HG03066 (cell line): ENCODE measurements around the gene WFS1.

Source experiments
- ATAC-seq: cut with Tn5 transposase; IDR thresholded peaks from one replicate; pipeline ENCODE4 v1.9.1; 2021; ENCODE audit warnings: low read depth; ENCODE audit not compliant: unreplicated experiment

WFS1 gene

DNA sequence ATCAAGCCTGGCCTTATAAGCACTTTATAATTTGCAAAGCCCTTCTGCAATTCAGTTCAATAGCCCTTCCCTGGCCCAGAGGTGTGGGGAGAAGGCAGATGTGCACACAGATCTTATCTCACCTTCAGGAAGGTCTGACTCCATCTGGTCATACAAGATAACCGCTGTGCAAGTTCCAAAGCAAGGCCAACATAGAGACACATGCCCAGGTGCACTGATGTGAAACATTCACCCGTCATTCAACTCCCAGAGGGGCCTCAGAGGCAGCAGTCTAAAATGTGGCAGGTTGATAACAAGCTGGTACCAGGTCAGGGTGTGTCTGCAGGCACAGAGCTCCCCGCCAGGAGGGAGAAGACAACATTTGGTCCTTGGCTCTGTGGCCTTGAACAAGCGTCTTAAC, 10.9 kb upstream of the WFS1 start:
- no peak for ATAC-seq

DNA sequence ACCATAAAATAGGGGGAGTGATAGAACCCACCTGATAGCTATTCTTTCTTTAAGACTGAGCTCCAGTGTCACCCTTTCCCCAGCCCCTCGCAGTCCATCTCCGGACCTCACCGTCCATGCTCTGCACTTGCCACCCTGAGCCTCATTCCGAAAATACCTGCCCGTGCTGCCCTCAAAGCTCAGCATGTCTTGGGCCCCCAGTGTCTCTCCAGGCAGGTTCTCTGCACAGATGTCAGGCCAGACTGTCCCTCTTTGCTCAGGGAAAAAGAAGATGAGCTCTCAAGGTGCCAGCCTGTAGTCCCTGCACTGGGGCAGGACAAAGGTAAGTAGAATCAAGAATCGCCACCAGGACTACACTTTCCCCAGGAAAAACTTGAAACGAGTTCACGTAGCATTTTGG, 9.8 kb upstream of the WFS1 start:
- ATAC-seq: no peak

DNA sequence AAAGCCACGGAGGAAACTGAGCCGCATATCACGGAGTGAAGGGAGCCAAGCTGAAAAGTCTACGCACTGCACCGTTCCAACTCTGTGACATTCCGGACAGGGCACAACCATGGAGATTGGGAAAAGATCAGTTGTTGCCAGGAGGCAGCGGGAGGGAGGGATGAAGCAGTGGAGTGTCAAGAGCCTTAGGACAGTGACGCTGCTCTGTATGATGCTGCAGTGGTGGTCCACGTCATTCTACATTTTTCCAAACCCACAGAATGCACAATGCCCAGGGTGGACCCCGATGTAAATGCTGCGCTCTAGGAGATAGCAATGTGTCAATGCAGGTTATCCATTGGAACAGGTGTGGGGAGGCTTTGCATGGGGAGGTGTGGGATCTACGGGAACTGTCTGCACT, 7.5 kb upstream of the WFS1 start:
- no peak for ATAC-seq

DNA sequence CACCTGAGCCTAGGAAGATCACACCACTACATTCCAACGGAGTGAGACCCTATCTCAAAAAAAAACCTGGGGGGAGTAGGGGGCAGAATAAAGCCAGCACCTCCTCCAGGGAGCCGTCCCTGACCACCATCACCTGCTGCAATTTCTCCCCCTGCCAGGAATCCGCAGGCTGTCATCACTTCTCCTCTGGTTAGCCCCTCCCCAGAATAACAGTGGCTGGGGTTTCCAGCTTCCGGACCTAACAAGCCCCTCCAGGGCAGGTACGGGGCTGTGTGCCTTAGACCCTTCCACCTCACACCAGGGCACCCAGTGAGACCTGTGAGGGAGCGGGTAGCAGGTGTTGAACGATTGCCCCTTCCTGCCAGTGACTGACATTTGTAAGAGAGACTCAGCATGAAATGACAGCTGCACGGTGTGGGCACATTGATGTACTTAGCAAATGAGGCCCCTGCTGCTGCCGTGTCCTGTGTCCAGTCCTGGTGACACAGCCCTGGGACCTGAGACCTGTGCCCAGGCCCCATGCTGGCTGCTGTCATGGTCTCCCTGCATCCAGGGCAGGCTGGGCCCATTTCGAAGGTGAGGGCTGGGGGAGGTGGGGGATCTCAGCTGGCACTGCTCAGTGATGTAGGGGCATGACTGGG, 6.7 kb upstream of the WFS1 start:
- no peak for ATAC-seq

DNA sequence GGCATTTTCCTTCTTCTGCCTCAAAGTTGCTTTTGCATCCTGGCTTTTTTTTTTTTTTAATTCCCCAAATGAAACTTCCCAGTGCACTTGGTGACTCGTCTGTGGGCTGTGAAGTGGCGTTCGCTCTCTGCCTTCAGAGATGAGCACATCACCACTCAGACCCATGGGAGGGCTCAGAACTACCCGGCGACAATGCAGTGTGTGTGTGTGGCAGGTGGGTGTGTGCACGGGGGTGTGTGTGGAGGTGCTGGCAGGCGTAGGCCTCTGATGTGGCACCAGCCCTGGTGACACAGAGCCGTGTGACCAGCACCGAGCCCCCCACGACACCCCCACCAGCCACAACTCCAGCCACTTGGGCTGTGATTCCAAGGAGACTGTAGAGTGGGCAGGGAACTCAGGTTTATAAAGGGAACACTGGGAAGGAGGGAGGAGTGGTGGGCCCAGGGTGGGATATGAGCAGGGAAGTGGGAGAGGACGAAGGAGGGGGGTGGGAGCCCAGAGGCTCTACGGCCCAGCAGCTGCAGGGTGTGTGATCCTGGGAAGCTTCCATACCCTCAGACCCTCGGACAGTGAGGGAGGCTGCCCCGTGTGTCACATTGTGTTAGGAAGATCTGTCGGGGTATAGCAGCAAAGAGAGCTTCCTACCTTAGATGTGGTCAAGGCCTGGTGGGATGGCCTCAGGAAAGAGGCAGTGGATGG, 6.0 kb upstream of the WFS1 start:
- no peak for ATAC-seq

DNA sequence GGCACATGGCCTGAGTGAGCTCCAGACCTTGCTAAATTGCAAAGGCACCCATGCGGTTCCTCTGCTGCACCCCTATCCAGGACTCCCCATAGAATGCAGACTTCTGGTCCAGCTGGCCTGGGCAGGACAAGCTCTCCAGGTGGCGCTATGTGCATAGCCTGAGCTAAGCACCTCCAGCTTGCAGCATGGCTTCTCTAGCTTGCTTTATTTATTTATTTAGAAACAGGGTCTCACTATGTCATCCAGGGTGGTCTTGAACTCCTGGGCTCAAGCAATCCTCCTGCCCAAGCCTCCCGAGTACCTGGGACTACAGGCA, 5.5 kb upstream of the WFS1 start:
- no peak for ATAC-seq

DNA sequence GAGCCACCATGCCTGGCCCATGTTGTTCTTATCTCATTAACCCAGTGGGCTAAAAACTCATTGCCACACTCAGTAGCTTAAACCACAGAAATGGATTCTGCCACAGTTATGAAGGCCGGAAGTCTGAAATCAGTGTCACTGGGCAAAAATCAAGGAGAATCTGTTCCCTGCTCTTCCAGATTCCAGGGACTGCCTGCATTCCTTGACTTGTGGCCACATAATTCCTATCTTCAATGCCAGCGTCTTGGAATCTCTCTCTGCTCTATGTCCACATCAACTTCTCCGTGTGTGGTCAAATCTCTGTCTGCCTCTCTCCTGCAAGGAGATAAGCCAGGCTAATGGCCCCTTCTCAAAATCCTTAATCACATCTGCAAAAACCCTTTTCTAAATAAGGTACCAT, 4.1 kb upstream of the WFS1 start:
- no peak for ATAC-seq

DNA sequence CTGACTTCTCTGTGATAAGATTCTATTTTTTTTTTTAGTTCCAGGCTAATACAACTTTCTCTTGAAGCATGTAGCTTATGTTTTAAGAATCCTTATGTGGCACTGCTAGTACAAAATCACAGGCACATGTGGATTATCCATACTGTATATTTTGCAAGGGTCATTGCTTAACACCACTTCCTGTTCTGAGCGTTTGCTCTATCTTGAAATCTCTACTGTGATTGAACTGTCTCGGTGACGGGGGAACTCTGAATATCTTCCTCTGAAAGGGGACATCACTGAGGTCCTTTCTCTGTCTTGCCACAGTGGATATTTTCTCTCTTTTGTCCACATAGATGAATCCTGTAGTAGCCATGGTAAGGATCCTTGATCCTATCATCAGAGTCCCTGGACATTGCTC, 2.1 kb upstream of the WFS1 start:
- no peak for ATAC-seq

DNA sequence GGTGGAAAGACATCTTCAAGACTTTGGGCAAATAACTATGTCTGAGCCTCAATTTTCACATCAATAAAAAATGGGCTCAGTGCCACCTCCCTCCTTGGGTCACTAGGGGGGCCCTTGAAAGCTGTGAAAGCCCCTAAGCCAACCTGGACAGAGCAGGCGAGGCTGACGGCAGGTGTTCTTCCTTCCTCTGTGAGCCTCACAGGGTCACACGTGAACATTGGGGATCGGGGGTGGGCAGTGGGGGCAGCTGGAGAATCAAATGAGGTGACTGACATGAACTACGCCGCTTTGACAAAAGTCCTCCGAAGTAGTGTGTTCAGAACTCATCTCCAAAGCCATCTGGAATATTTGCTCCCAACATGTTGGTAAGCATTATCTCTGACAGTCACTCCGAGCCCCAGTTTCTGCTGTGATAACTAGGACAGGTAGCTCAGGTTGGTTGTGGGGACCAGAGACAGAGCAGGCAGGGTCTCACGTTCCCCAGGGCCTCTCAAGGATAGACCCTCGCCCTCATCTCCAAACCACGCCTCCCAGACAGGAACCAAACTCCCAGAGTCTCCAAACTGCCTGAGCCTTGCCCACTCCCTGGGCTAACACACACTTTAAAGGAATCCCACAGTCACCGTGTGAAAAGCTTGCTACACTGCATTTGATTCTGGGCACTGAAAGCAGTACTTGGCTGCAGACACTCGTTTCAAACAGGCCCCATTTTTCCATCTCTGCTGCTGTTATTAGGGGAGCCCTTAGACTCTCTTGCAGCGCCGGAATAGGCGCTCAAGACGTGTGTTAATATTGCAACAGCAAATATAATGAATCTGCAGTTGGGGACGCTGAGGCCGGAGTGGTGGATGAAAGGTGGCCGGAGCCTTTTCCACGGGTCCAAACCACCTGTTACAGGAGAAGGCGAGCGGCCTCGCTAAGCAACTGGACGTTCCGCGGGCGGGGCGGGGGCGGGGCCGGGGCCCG, 717 bp upstream of the WFS1 start:
- peak; percentile 5 for ATAC-seq

DNA sequence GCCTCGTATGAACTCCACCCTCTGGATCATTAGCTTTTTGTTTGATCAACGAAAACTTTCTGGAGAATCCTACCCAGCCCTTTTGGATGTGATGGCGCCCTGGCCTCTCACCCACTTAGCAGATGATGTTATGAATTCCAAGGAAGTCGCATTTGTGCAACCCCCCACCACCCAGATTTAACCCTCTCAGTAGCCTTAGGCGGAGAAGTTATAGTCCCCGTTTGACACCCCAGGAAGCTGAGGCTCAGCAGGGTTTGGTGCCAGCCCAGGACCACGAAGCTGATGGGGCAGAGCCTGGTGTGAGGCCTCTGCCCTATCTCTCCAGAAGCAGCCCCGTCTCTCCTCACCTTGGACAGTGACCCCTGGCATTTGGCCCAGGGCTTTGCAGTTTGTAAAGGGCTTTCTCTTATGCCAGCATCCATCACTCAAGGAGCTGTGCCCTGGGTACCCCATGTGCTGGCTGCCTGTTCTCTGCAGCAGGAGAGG, 1.0 kb downstream of the WFS1 start:
- no peak for ATAC-seq

DNA sequence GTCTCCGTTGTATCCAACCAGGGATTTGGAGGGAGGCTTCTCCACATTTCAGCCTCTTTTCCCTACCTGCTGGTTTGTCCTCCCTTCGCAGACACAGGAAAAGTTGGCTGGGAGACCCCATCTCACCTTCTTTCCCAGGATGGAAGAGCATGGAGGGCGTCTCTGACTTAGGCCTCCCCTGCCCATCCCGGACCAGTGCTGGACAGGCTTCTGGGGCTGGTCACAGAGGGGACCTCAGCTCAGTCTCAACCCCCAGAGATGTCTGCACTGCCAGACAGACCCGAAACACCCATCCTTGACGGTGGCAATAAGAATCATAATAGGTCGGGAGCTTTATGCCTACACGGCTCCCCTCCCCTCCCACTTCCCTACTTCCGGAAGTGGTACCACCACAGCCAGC, 1.6 kb downstream of the WFS1 start:
- ATAC-seq: no peak

DNA sequence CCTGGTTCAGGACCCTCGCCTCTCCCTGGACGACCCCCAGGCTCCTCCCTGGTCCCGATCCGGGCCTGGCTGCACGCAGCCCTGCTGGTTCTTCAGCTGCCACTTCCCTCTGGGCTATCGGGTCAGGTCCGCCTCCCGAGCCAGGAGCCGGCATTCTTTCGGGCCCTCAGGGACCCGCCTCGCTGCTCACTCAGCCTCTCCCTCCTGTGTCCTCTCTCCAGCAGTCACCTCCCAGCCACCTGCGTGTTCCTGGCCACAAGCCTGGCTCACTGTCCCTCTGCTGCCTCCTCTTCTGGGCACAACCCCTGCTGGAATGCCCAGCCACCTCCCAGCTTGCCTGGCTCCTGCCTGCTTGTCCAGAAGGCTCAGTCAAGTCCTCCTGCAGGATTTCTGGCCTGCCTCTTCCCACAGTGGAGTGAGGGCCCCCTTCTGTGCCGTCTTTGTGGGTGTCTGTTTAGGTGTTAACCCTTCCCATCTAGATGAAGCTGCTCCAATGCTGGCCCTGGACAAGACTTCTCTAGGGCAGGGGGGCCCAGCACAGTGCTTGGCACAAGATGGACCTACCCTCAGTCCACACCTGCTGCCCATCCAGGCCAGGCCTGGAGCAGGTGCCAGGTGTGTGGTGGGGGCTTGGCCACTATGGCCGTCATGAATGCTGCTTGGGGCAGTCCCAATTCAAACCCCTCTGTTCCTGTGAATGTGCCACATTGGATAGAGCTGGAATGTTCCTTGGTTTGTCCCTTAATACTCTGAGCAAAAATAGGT, 2.2 kb downstream of the WFS1 start:
- ATAC-seq: no peak

DNA sequence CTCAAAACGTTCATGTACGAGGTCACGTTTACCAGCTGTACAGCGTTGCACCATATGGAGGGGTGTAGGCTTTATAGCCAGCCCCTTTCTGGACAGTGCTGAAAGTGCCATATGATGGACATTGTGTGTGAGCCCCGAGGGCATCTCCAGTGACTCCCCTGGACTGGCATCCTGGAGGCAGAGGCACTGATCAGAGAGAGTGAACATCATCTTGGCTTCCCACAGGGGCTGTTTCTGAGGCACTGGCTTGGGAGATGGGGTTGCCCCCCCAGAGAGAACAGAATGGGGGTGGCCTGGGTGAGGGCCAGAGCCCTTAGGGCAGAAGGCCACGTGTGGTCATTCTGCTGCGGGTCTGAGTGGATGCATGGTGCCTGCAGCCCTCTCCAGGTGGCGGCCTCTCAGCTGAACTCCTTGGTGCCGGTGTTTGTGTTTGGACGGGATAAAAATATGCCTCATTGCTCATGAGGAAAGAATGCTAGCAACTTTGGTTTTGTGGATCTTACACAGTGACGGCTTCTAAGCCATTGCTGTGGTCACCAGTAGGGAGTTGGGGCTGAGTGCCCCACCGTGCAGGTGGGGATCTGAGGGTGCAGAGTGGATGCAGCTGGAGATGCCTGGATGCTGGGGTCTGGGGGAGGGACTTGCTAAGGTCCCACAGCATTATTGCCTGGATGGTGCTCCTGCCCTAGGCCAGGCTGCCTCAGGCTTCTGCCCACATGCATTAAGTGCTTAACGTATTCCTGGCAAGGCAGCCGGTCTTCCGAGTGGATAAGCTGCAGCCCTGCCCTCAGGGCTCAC, 3.4 kb downstream of the WFS1 start:
- ATAC-seq: no peak

DNA sequence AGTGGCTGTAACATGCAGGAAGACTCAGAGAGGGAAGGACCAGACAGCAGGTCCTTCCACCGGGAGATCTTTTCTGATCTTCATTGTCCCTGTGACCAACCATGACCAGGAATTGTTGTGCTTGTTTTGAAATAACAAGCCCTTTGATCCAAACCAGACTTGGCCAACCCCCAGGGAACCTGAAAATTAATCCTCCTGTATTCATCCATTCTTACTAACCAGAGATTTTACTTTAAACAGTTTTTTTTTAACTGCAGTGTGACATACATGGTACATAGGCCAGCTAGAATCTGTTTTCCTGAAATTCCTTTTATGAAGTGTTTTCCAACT, 4.0 kb downstream of the WFS1 start:
- no peak for ATAC-seq

DNA sequence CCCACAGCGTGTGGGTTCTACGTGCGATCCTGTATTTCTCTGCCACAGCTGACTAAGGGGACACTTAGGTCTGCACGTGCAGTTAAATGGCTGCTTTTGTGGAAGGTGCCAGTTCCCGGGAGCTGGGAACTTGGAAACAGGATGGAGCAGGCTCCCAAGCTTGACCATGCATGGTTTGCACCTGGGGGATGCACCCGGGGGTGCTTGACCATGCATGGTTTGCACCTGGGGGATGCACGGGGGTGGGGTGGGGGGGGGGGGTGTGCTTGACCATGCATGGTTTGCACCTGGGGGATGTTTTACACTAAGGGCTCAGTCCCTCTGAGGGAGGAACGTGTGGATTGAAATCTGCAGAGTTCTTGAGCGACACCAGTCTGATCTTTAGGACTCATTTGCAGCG, 5.7 kb downstream of the WFS1 start:
- no peak for ATAC-seq

DNA sequence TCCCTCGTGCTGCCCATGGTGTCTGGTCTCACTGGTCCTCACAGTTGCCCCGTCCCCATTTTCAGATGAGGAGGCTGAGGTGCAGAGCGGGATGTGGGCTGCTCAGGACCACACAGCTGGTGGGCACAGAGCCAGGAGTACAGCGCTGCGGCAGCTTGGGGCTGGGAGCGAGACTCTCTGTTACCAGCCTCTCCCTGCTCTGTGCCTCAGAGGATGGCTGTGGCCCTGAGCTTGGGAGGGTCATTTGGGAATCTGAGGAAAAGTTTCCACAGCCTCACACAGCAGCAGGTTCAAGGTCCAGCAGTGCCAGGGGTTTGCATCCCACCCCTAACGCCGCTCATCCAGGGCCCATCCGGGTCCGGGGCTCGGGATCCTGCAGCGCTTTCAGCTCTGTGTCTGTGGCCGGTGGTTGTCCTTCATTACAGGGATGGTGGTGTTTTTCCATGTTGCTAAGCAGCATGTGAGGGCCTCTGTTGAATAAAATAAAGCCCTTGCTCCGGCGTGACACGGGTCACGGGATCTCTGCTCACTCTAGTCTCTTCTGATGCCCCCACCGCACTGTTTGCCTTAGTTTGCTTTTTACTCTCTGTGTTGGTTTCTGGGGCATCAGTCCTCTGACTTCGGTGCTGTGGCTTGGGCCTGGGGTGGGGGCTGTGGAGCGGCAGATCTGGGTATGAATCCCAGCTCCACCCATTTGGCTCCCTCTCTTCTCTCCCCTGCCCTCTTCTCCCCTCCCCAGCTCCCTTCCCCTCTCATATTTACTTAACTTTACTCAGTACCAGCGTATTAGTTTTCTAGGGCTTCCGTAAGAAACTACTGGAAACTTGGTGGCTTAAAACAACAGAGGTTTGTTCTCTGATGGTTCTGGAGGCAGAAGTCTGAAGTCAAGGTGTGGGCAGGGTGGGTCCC, 6.5 kb downstream of the WFS1 start:
- ATAC-seq: no peak

DNA sequence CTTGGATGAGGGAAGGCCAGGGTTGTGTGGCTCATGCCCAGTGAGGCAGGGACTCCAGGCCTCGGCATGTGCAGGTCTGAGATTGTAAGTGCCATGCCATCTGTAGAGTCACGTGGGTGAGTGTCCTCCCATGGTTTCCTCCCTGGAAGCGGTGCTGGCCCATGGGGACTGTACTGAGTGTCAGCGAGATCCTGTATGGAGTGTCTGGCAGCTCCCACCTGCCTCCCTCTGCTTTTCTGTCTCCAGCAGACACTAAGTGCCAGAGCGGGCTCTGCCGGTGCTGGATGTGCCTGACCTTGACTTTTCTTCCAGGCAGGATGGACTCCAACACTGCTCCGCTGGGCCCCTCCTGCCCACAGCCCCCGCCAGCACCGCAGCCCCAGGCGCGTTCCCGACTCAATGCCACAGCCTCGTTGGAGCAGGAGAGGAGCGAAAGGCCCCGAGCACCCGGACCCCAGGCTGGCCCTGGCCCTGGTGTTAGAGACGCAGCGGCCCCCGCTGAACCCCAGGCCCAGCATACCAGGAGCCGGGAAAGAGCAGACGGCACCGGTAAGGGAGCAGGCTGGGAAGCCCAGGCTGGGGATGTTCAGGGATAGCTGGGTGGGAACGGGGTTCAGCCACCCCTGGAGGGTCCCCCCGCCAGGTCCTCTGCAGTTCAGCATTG, 7.6 kb downstream of the WFS1 start:
- ATAC-seq: no peak

DNA sequence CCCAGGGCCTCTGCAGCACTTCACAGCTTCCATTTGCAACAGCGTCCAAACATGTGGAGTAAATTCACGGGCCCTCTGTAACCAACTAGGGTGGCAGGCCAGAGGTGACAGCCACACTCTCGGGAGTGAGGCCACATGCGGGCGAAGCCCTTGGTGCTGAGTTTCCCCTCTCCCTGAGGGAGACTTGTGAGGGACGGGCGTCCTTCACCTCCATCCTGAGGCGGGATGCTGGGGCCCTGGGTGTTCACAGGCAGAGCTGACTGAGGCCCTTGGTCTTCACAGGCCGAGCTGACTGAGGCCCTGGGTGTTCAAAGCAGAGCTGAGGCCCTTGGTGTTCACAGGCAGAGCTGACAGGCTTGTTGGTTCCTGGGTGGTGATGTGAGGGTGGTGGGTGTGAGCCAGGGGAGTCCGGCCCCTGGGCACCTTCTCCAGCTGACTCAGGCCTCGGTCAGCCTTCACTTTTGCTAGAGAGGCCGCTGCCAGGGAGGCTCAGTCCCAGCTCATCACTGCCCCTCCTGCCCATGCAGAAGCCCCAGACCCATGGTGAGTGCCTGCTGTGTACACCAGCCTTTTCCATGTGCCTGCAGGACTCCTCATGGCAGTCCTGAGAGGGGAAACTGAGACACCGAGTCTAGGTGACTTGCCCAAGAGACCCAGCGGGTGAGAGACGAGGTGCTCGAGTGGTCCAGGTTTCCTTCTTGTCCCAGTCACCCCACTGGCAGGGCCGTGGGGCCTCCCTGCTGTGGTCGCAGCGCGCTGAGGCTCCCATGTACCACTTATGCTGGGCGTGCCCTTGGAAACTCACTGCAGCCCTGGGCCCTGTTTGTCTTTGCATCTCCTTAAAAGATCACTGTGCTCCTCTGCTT, 8.5 kb downstream of the WFS1 start:
- peak; percentile 5 for ATAC-seq
